NB4 (cell line): ENCODE measurements around the gene ZFPM1.

Source experiments
- MYC ChIP-seq: IDR thresholded peaks from 2 replicates; pipeline ENCODE4 v1.6.1; 2011; ENCODE audit warnings: low read depth, low read length
- TF ChIP-seq, protein P1 (sequence below): IDR thresholded peaks from one replicate; pipeline ENCODE4 v1.5.1; 2012; ENCODE audit warnings: low read depth, low read length

- TF ChIP-seq, protein P1, sequence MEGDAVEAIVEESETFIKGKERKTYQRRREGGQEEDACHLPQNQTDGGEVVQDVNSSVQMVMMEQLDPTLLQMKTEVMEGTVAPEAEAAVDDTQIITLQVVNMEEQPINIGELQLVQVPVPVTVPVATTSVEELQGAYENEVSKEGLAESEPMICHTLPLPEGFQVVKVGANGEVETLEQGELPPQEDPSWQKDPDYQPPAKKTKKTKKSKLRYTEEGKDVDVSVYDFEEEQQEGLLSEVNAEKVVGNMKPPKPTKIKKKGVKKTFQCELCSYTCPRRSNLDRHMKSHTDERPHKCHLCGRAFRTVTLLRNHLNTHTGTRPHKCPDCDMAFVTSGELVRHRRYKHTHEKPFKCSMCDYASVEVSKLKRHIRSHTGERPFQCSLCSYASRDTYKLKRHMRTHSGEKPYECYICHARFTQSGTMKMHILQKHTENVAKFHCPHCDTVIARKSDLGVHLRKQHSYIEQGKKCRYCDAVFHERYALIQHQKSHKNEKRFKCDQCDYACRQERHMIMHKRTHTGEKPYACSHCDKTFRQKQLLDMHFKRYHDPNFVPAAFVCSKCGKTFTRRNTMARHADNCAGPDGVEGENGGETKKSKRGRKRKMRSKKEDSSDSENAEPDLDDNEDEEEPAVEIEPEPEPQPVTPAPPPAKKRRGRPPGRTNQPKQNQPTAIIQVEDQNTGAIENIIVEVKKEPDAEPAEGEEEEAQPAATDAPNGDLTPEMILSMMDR: no peak
- TF ChIP-seq MYC: peak; percentile 92
Observed at GRCh38 chr16:88452482-88453216, 431 bp upstream of the ZFPM1 start.
